Caco-2 (cell line): ENCODE measurements around the gene PLB1. TPM values are rescaled to one million over a fixed set of nuclear protein-coding genes. Genes with fewer than 3 reads are reported as not detected.

Source experiments
- BruUV-seq: library from RNA; stranded (reverse); fragments of 400-500 nt; replicated peaks from 2 replicates; lab custom pipeline; 2021; lab: Mats Ljungman, UMichigan
- CTCF ChIA-PET: fragments of 300-600 bp; sonication (Branson Sonifier 250); formaldehyde crosslinking; loops from one replicate; lab custom pipeline; 2022; ENCODE audit warnings: antibody characterized with exemption; lab: Charles Lee
- POLR2A ChIA-PET: fragments of 300-600 bp; sonication (Branson Sonifier 250); formaldehyde crosslinking; loops from one replicate; lab custom pipeline; 2022; ENCODE audit warnings: antibody characterized with exemption; lab: Charles Lee
- DNase-seq, 2 experiments: peaks; one replicate each; pipeline versions ENCODE4 v3.0.0 to v3.0.0-alpha.2; 2020 to 2022
- H3K27me3 ChIP-seq: replicated peaks from 2 replicates; pipeline ENCODE4 v1.6.0; 2011; ENCODE audit warnings: low read length; ENCODE audit not compliant: control insufficient read depth, insufficient read depth
- H3K36me3 ChIP-seq: 2 replicates; pipeline ENCODE4 v1.5.1; 2011; ENCODE audit warnings: low read length; ENCODE audit not compliant: control insufficient read depth, insufficient read depth
- H3K4me1 ChIP-seq: fragments of 250-450 bp; sonication (Bioruptor Pico); 2 replicates; pipeline ENCODE4 v1.5.1; 2020; ENCODE audit warnings: mild to moderate bottlenecking
- H3K4me3 ChIP-seq: 2 replicates; pipeline ENCODE4 v1.5.1; 2011; ENCODE audit warnings: low read depth, mild to moderate bottlenecking, control low read depth, low read length
- H3K9me3 ChIP-seq: fragments of 250-450 bp; sonication (Bioruptor Pico); 2 replicates; pipeline ENCODE4 v1.5.1; 2020; ENCODE audit warnings: mild to moderate bottlenecking, moderate library complexity
- H3K27ac Mint-ChIP-seq: one replicate; pipeline ENCODE4 v1.8.0; 2022; ENCODE audit warnings: mixed read lengths; ENCODE audit not compliant: unreplicated experiment
- H3K27me3 Mint-ChIP-seq: one replicate; pipeline ENCODE4 v1.8.0; 2022; ENCODE audit warnings: mixed read lengths; ENCODE audit not compliant: insufficient read depth, unreplicated experiment
- H3K36me3 Mint-ChIP-seq: one replicate; pipeline ENCODE4 v1.8.0; 2022; ENCODE audit warnings: mild to moderate bottlenecking, mixed read lengths; ENCODE audit not compliant: insufficient read depth, unreplicated experiment
- H3K4me1 Mint-ChIP-seq: one replicate; pipeline ENCODE4 v1.8.0; 2022; ENCODE audit warnings: low read depth, mixed read lengths; ENCODE audit not compliant: unreplicated experiment
- H3K4me3 Mint-ChIP-seq: one replicate; pipeline ENCODE4 v1.8.0; 2022; ENCODE audit warnings: mild to moderate bottlenecking, moderate library complexity, mixed read lengths; ENCODE audit not compliant: unreplicated experiment
- H3K9me3 Mint-ChIP-seq: one replicate; pipeline ENCODE4 v1.8.0; 2022; ENCODE audit warnings: mixed read lengths; ENCODE audit not compliant: unreplicated experiment
- CTCF ChIP-seq, 2 experiments: fragments of 200-600 bp in 1 of 2; IDR thresholded peaks; 1 replicate in 1 of 2; 2 replicates in 1 of 2; pipeline versions ENCODE4 v1.5.1 to v1.8.0; 2011 to 2022; ENCODE audit warnings: antibody characterized with exemption in 1 of 2, control low read depth in 1 of 2, inconsistent platforms in 1 of 2, low read depth in 1 of 2, low read length in 1 of 2, mild to moderate bottlenecking in 1 of 2, moderate library complexity in 1 of 2; ENCODE audit not compliant: insufficient read depth in 1 of 2, severe bottlenecking in 1 of 2, unreplicated experiment in 1 of 2
- intact Hi-C: fragments of 100-400 bp; cut with micrococcal nuclease; formaldehyde crosslinking; loops from one replicate; pipeline ENCODE4 v1.10.0; 2022; ENCODE audit not compliant: unreplicated experiment
- total RNA-seq: library from RNA; stranded (reverse); gene quantifications from 2 replicates; pipeline ENCODE4 v1.2.3, GENCODE V29; 2022

The PLB1 gene
- total RNA-seq, 1 experiment from 2014 or later: 2.8 TPM

- BruUV-seq: no TSS peak
- Histone ChIP-seq H3K36me3 (no peaks in the 10 kb centered on the region; the same call in 1 of the 2 replicates), H3K27me3 (no peaks in the 10 kb centered on the region), H3K9me3 (no peaks in the 10 kb centered on the region), H3K4me1 (peaks cover 20% of the 10 kb centered on the region), H3K4me3 (no peak overlapping the region)
- peak overlapping the region; percentile 80 for H3K27ac Mint-ChIP-seq
- DNase-seq: peak in 1 of 2 experiments; percentile 51
- ChIA-PET CTCF (interaction anchor here (0.8 to 1.1 kb wide), 4 partner anchors 9 to 130 kb away, joined by 3 to 7 read pairs (median 4); partner anchors contain the start of gene PPP1CB), POLR2A (no interaction called here)
- H3K4me1 Mint-ChIP-seq: peaks cover 28% of the 10 kb centered on the region
- H3K27me3 Mint-ChIP-seq: no peaks in the 10 kb centered on the region
- H3K4me3 Mint-ChIP-seq: no peak overlapping the region
- no peaks in the 10 kb centered on the region for H3K9me3 Mint-ChIP-seq
- H3K36me3 Mint-ChIP-seq: no peaks in the 10 kb centered on the region
- peak in 1 of 2 experiments; percentile 55 for TF ChIP-seq CTCF (IDR thresholded peaks at IDR 0.05; ENCODE audit: insufficient read depth in 1 of 2, low read depth in 1 of 2, low read length in 1 of 2, severe bottlenecking in 1 of 2, unreplicated experiment in 1 of 2)
- intact Hi-C loops: loop anchor here (1.0 kb wide), 1 partner anchor 130 kb away; the partner anchor contains the start of gene PPP1CB
Measured at GRCh38 chr2:28621172-28622100, 125.6 kb downstream of the PLB1 start.

- BruUV-seq: no TSS peak
- no peak overlapping the region for H3K4me3 Mint-ChIP-seq
- H3K27ac Mint-ChIP-seq: peak overlapping the region; percentile 38
- no peak for TF ChIP-seq CTCF (IDR thresholded peaks at IDR 0.05; ENCODE audit: insufficient read depth in 1 of 2, low read depth in 1 of 2, low read length in 1 of 2, severe bottlenecking in 1 of 2, unreplicated experiment in 1 of 2)
- no peaks in the 10 kb centered on the region for H3K36me3 Mint-ChIP-seq
- no peak overlapping the region for H3K4me3 ChIP-seq
- no peaks in the 10 kb centered on the region for H3K9me3 ChIP-seq
- H3K27me3 ChIP-seq: no peaks in the 10 kb centered on the region
- ChIA-PET POLR2A (no interaction called here), CTCF (interaction anchor here (1.1 kb wide), 1 partner anchor 74 kb away, joined by 3 read pairs; no protein-coding TSS in a partner anchor)
- H3K4me1 ChIP-seq: peaks cover 20% of the 10 kb centered on the region
- no peaks in the 10 kb centered on the region; the same call in 1 of the 2 replicates for H3K36me3 ChIP-seq
- no peaks in the 10 kb centered on the region for H3K27me3 Mint-ChIP-seq
- no peak for DNase-seq
- H3K4me1 Mint-ChIP-seq: peaks cover 28% of the 10 kb centered on the region
- no peaks in the 10 kb centered on the region for H3K9me3 Mint-ChIP-seq
- intact Hi-C loops: no loop called here
Measured at GRCh38 chr2:28622101-28622499, 126.2 kb downstream of the PLB1 start.

- intact Hi-C loops: no loop called here
- CTCF ChIA-PET: interaction anchor here (0.8 kb wide), 1 partner anchor 30 kb away, joined by 3 read pairs; no protein-coding TSS in a partner anchor
- Histone ChIP-seq H3K9me3 (no peaks in the 10 kb centered on the region), H3K36me3 (no peaks in the 10 kb centered on the region; the same call in 1 of the 2 replicates), H3K27me3 (no peaks in the 10 kb centered on the region), H3K4me3 (no peak overlapping the region), H3K4me1 (peaks cover 20% of the 10 kb centered on the region)
- H3K4me1 Mint-ChIP-seq: peaks cover 24% of the 10 kb centered on the region
- H3K4me3 Mint-ChIP-seq: no peak overlapping the region
- no TSS peak for BruUV-seq
- no peak for DNase-seq
- H3K36me3 Mint-ChIP-seq: no peaks in the 10 kb centered on the region
- H3K27me3 Mint-ChIP-seq: no peaks in the 10 kb centered on the region
- no peak overlapping the region for H3K27ac Mint-ChIP-seq
- H3K9me3 Mint-ChIP-seq: no peaks in the 10 kb centered on the region
- TF ChIP-seq CTCF (IDR thresholded peaks at IDR 0.05; ENCODE audit: insufficient read depth in 1 of 2, low read depth in 1 of 2, low read length in 1 of 2, severe bottlenecking in 1 of 2, unreplicated experiment in 1 of 2): no peak
- POLR2A ChIA-PET: no interaction called here
Measured at GRCh38 chr2:28623582-28624405, 127.9 kb downstream of the PLB1 start.
